Measurements from ENCODE around the gene RBBP5. TPM values are rescaled to one million over a fixed set of nuclear protein-coding genes. Genes with fewer than 3 reads are reported as not detected.

The RBBP5 gene
- total and polyA plus RNA-seq, 4 donors = 5.2 to 18.0 (median 9.7) TPM

GRCh38 chr1:205142102-205142469 is 20.3 kb upstream of the RBBP5 start:
- no peak for TF ChIP-seq CTCF (IDR thresholded peaks at IDR 0.05; ENCODE audit: control extremely low read depth, extremely low read depth)
- ATAC-seq (ENCODE audit: insufficient read depth, low FRiP score) (no peak), DNase-seq (no peak)
- Histone ChIP-seq H3K9me3 (ENCODE audit: control insufficient read depth in 4 of 4, insufficient read depth in 3 of 4, low read length in 3 of 4) (no peaks in the 10 kb centered on the region), H3K4me3 (no peak overlapping the region), H3K36me3 (ENCODE audit: control insufficient read depth in 4 of 4, insufficient read depth in 4 of 4, low read length in 4 of 4) (peaks cover 2 to 4% (median 4%) of the 10 kb centered on the region in 4 donors), H3K4me1 (ENCODE audit: control insufficient read depth in 5 of 5, insufficient read depth in 5 of 5, low read length in 5 of 5) (peaks cover 0 to 7% (median 0%) of the 10 kb centered on the region in 5 donors), H3K27ac (ENCODE audit: low read depth in 1 of 2, low read length in 1 of 2) (no peak overlapping the region), H3K27me3 (ENCODE audit: control insufficient read depth in 3 of 3, insufficient read depth in 3 of 3, low read length in 2 of 3) (no peaks in the 10 kb centered on the region), H3K9ac (ENCODE audit: insufficient read depth in 1 of 2, low read length in 2 of 2) (no peak overlapping the region)
- WGBS, 2 donors = 62 to 69% methylated on average over 2 of the region's 2 CpGs

GRCh38 chr1:205141236-205142101 is 19.7 kb upstream of the RBBP5 start:
- peak; percentile 80 for ATAC-seq (ENCODE audit: insufficient read depth, low FRiP score)
- Histone ChIP-seq H3K9ac (ENCODE audit: insufficient read depth in 1 of 2, low read length in 2 of 2) (no peak overlapping the region), H3K9me3 (ENCODE audit: control insufficient read depth in 4 of 4, insufficient read depth in 3 of 4, low read length in 3 of 4) (no peaks in the 10 kb centered on the region), H3K4me1 (ENCODE audit: control insufficient read depth in 5 of 5, insufficient read depth in 5 of 5, low read length in 5 of 5) (peaks cover 0 to 7% (median 0%) of the 10 kb centered on the region in 5 donors), H3K27ac (ENCODE audit: low read depth in 1 of 2, low read length in 1 of 2) (peak overlapping the region in 1 of 2 donors; percentile 31), H3K36me3 (ENCODE audit: control insufficient read depth in 4 of 4, insufficient read depth in 4 of 4, low read length in 4 of 4) (no peaks in the 10 kb centered on the region), H3K27me3 (ENCODE audit: control insufficient read depth in 3 of 3, insufficient read depth in 3 of 3, low read length in 2 of 3) (no peaks in the 10 kb centered on the region), H3K4me3 (no peak overlapping the region)
- peak; percentile 83 to 91 (median 88) for DNase-seq
- TF ChIP-seq CTCF (IDR thresholded peaks at IDR 0.05; ENCODE audit: control extremely low read depth, extremely low read depth) = peak; percentile 74
- WGBS, 2 donors = 21 to 26% methylated on average over 12 of the region's 12 CpGs

GRCh38 chr1:205140113-205140512 is 18.3 kb upstream of the RBBP5 start:
- no peak for TF ChIP-seq CTCF (IDR thresholded peaks at IDR 0.05; ENCODE audit: control extremely low read depth, extremely low read depth)
- H3K36me3 ChIP-seq (ENCODE audit: control insufficient read depth in 4 of 4, insufficient read depth in 4 of 4, low read length in 4 of 4) = no peaks in the 10 kb centered on the region
- no peak overlapping the region for H3K4me3 ChIP-seq
- no peaks in the 10 kb centered on the region for H3K27me3 ChIP-seq (ENCODE audit: control insufficient read depth in 3 of 3, insufficient read depth in 3 of 3, low read length in 2 of 3)
- H3K4me1 ChIP-seq (ENCODE audit: control insufficient read depth in 5 of 5, insufficient read depth in 5 of 5, low read length in 5 of 5) = peaks cover 0 to 7% (median 0%) of the 10 kb centered on the region in 5 donors
- DNase-seq (no peak), ATAC-seq (ENCODE audit: insufficient read depth, low FRiP score) (no peak)
- H3K27ac ChIP-seq (ENCODE audit: low read depth in 1 of 2, low read length in 1 of 2) = no peak overlapping the region
- H3K9me3 ChIP-seq (ENCODE audit: control insufficient read depth in 4 of 4, insufficient read depth in 3 of 4, low read length in 3 of 4) = no peaks in the 10 kb centered on the region
- H3K9ac ChIP-seq (ENCODE audit: insufficient read depth in 1 of 2, low read length in 2 of 2) = no peak overlapping the region
- 92 to 98% methylated on average over 4 of the region's 4 CpGs for WGBS, 2 donors
